Kidney (tissue), 14 donors: ENCODE results near the gene USP37. TPM values are rescaled to one million over a fixed set of nuclear protein-coding genes. Genes with fewer than 3 reads are reported as not detected.
"Not testable (repeated sequence)": the region's sequence is repeated elsewhere in the genome, so short reads cannot be mapped to it uniquely, and the experiment has no call there.

ENCODE experiments used
- DNase-seq, 5 donors: peaks; one replicate each; pipeline ENCODE4 v3.0.0-alpha.2; 2013 to 2020
- FAIRE-seq: peaks from 2 replicates; lab custom pipeline; 2012; peaks lifted over from hg19 to GRCh38; lab: Jason Lieb, UNC
- H3K27ac ChIP-seq, 2 donors: one replicate each; pipeline ENCODE4 v1.7.0; 2013; ENCODE audit warnings: low read depth in 2 of 2, low read length in 2 of 2, inconsistent platforms in 1 of 2
- H3K27me3 ChIP-seq: one replicate; pipeline ENCODE4 v1.7.1; 2013; ENCODE audit warnings: low read length, inconsistent platforms; ENCODE audit not compliant: control insufficient read depth, insufficient read depth
- H3K36me3 ChIP-seq, 3 donors: one replicate each; pipeline versions ENCODE4 v1.7.0 to v1.7.1; 2013; ENCODE audit warnings: low read length in 3 of 3, control low read depth in 1 of 3, inconsistent platforms in 1 of 3; ENCODE audit not compliant: insufficient read depth in 3 of 3, control insufficient read depth in 2 of 3
- H3K4me1 ChIP-seq, 3 donors: one replicate each; pipeline versions ENCODE4 v1.7.0 to v1.7.1; 2013; ENCODE audit warnings: low read length in 3 of 3, inconsistent platforms in 1 of 3, low read depth in 1 of 3; ENCODE audit not compliant: control insufficient read depth in 2 of 3, insufficient read depth in 2 of 3
- H3K4me3 ChIP-seq, 3 donors: one replicate each; pipeline versions ENCODE4 v1.7.0 to v1.8.1; 2013; ENCODE audit warnings: low read length in 3 of 3, control low read depth in 1 of 3, inconsistent platforms in 1 of 3
- H3K9ac ChIP-seq, 3 donors: one replicate each; pipeline versions ENCODE4 v1.7.0 to v1.7.1; 2013; ENCODE audit warnings: low read length in 3 of 3, control low read depth in 1 of 3, inconsistent platforms in 1 of 3
- H3K9me3 ChIP-seq, 3 donors: one replicate each; pipeline versions ENCODE4 v1.7.0 to v1.7.1; 2013; ENCODE audit warnings: low read length in 3 of 3, control low read depth in 1 of 3, inconsistent platforms in 1 of 3; ENCODE audit not compliant: control insufficient read depth in 2 of 3, insufficient read depth in 1 of 3
- CTCF ChIP-seq: IDR thresholded peaks from 3 replicates; pipeline ENCODE4 v1.5.1; 2012; ENCODE audit warnings: mild to moderate bottlenecking, moderate library complexity, borderline replicate concordance; ENCODE audit not compliant: insufficient read depth; ENCODE audit errors: extremely low read depth
- intact Hi-C: fragments of 100-400 bp; cut with DNase I; formaldehyde crosslinking; loops from one replicate; pipeline ENCODE4 v1.11.1; 2022
- polyA plus RNA-seq: library from polyadenylated mRNA; stranded (reverse); fragments of 350-450 nt; fragmentation: Illumina TruSeq; extraction: RNeasy Lipid Tissue Mini Kit (QIAGEN cat#74804); gene quantifications from one replicate; pipeline ENCODE4 v1.2.3, GENCODE V29; 2014; ENCODE audit warnings: low read depth, low replicate concordance; ENCODE audit not compliant: insufficient read depth
- total RNA-seq: library from RNA; stranded (reverse); fragmentation: NEBNext Ultra II Directional; extraction: Animal tissue kit (Norgen Biotek cat#: 25700); gene quantifications from one replicate; pipeline ENCODE4 v1.2.1, GENCODE V29; 2021
- donor health status: control.
- donor health status: control.
- donor health status: control.
- donor health status: control.
- donor health status: control.
- donor health status: DM: yes; HTN: yes; CAD: no.
- donor health status: Normal renal cell carcinoma (clear cell type).

The USP37 gene
- total and polyA plus RNA-seq, 2 donors from 2014 or later: 1.8 to 13.5 TPM

GRCh38 chr2:218558986-218559385 lies 9.2 kb downstream of the USP37 start:
- DNase-seq: peak in 4 of 5 donors; percentile 64 to 86 (median 76)
- Histone ChIP-seq H3K4me3 (no peak overlapping the region), H3K9me3 (no peaks in the 10 kb centered on the region), H3K27me3 (no peaks in the 10 kb centered on the region), H3K36me3 (peaks cover 0 to 8% (median 2%) of the 10 kb centered on the region in 3 donors), H3K9ac (no peak overlapping the region), H3K27ac (no peak overlapping the region), H3K4me1 (no peaks in the 10 kb centered on the region)
- TF ChIP-seq CTCF: no peak
- no peak for FAIRE-seq
- intact Hi-C loops: no loop called here

DNA sequence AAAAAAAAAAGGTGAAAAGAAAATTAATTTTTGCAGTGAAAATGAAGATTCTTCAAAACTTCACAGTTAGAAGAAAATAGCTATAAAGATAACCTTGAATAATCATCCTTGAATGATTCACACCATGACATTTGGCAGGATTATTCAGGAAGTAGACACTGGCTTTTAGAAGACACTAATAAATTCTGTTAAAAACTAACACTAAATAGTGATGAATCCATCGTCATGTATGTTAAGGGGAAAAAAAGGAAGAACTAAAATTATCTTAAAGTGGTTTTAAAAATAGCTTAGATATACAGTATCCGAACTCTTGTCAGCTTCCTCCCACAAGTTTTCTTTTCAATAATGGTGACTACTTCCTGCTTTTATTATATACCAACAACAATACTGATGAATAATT lies 10.2 kb downstream of the USP37 start:
- peaks cover 6 to 13% (median 7%) of the 10 kb centered on the region in 3 donors for H3K36me3 ChIP-seq
- no peak for TF ChIP-seq CTCF
- intact Hi-C loops: no loop called here
- no peaks in the 10 kb centered on the region for H3K27me3 ChIP-seq
- H3K27ac ChIP-seq: no peak overlapping the region
- no peak for FAIRE-seq
- H3K4me3 ChIP-seq: no peak overlapping the region
- no peak overlapping the region for H3K9ac ChIP-seq
- H3K4me1 ChIP-seq: no peaks in the 10 kb centered on the region
- H3K9me3 ChIP-seq: no peaks in the 10 kb centered on the region
- no peak for DNase-seq

DNA sequence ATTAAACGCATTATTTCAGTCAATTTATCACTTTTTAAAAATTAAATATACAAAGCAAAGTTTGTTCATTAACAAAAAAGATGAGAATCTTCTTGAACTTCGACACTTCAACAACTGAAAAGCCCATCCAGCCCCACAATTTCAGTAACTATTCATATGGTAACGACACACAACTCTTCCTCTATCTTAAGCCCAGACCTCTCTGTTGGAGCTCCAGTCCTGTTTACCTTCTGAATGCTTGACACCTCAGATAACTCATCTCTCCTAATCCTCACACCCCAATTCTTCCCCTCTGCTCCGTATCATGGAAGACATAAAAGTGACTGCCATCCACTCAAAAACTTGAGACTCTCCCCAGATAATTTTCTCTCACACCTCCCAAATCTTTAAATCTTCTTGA lies 12.6 kb downstream of the USP37 start:
- Histone ChIP-seq H3K27ac (no peak overlapping the region), H3K9me3 (no peaks in the 10 kb centered on the region), H3K36me3 (peaks cover 7 to 17% (median 8%) of the 10 kb centered on the region in 3 donors), H3K27me3 (no peaks in the 10 kb centered on the region), H3K4me3 (no peak overlapping the region), H3K9ac (no peak overlapping the region), H3K4me1 (no peaks in the 10 kb centered on the region)
- FAIRE-seq: no peak
- DNase-seq: no peak
- TF ChIP-seq CTCF: no peak
- intact Hi-C loops: no loop called here

DNA sequence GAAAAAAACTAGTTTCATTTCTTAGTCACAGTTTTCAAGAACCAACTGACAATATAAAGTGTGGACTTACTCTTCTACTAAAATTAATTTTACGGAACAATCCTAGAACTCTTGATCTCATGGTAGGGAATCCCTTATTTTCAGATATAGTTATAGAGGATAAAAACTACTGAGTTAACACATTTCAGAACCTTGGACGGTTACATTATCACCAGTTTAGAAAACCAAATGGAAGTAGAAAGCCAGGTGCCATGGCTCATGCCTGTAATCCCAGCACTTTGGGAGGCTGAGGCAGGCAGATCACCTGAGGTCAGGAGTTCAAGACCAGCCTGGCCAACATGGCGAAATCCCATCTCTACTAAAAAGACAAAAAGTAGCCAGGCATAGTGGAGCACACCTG lies 13.9 kb downstream of the USP37 start:
- H3K9ac ChIP-seq, H3K27ac ChIP-seq, intact Hi-C loops, H3K4me3 ChIP-seq, H3K9me3 ChIP-seq, H3K27me3 ChIP-seq, H3K4me1 ChIP-seq, FAIRE-seq, DNase-seq: not testable (repeated sequence)
- H3K36me3 ChIP-seq: peaks cover 7 to 13% (median 8%) of the 10 kb centered on the region in 3 donors
